GM12891 (cell line): ENCODE data around the gene FANCC.

ENCODE experiments used
- PAX5 ChIP-seq: IDR thresholded peaks from 2 replicates; pipeline ENCODE4 v1.6.1; 2011; ENCODE audit warnings: low read length, moderate library complexity, mild to moderate bottlenecking; ENCODE audit not compliant: insufficient read depth, severe bottlenecking
- POLR2A ChIP-seq: IDR thresholded peaks from 2 replicates; pipeline ENCODE4 v1.6.1; 2011; ENCODE audit warnings: low read depth, low read length, control low read depth
- POLR2AphosphoS5 ChIP-seq: IDR thresholded peaks from 2 replicates; pipeline ENCODE4 v1.6.1; 2011; ENCODE audit warnings: low read depth, low read length, control low read depth
- TAF1 ChIP-seq: IDR thresholded peaks from 2 replicates; pipeline ENCODE4 v1.6.1; 2011; ENCODE audit warnings: low read depth, low read length, control low read depth

DNA sequence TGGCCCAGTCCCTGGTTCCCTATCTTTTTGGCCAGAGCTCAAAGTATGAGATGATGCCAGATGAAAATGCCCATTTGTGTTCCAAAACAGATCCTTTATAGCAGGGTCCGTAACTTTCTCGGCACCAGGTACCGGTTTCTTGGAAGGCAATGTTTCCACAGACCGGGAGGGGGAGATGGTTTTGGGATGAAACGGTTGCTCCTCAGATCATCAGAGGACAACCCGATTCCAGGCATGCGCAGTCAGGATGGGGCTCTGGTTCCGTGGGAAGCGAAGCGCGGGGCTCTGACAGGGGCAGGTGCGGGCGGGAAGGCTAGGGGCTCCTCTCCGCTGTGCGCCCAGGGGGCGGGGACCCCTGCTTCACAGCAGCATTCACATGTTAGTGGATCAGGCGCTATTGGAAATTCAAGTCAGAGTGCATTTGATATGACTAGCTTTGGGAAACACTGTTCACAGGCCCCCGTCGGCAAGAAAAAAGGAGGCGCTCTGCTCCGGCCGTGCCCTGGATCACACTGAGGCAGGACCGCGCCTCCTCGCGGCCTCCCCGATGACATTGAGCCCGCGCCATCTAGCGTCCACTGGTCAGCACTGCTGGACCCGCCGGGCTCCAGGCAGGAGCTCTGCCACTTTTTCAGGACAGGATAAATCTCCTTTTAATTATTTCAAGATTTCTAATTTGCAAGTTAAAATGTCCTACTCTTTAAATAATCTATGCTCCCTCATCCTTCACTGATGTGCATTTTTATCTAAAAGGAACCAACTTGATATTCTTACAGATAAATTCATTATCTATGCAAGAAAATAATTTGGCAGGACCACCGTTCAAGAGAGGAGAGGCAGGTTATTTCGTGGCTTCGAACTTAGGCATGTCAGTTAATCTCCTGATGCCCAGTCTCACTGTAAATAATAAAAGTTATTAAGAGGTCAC lies 190.0 kb downstream of the FANCC start:
- no peak for TF ChIP-seq POLR2A
- TF ChIP-seq POLR2AphosphoS5 = no peak
- TF ChIP-seq TAF1 = no peak
- no peak for TF ChIP-seq PAX5
